Left renal pelvis (tissue), 4 donors: Measurements from ENCODE around the gene CCDC183. TPM values are rescaled to one million over a fixed set of nuclear protein-coding genes. Genes with fewer than 3 reads are reported as not detected.
"Not testable (repeated sequence)": the region's sequence is repeated elsewhere in the genome, so short reads cannot be mapped to it uniquely, and the experiment has no call there.

Source experiments
- DNase-seq, 4 donors: peaks; one replicate each; pipeline ENCODE4 v3.0.0-alpha.2; 2013; ENCODE audit warnings: low read depth in 4 of 4, low spot score in 3 of 4
- polyA plus RNA-seq, 4 donors: library from polyadenylated mRNA; unstranded; fragments of 120-200 nt; gene quantifications; one replicate each; pipeline ENCODE4 v1.2.1, GENCODE V29; 2013; ENCODE audit not compliant: insufficient read length in 4 of 4

Gene CCDC183
- polyA plus RNA-seq = 1 to 10 TPM; 2.5 to 6.5 (median 4.9) TPM

DNA sequence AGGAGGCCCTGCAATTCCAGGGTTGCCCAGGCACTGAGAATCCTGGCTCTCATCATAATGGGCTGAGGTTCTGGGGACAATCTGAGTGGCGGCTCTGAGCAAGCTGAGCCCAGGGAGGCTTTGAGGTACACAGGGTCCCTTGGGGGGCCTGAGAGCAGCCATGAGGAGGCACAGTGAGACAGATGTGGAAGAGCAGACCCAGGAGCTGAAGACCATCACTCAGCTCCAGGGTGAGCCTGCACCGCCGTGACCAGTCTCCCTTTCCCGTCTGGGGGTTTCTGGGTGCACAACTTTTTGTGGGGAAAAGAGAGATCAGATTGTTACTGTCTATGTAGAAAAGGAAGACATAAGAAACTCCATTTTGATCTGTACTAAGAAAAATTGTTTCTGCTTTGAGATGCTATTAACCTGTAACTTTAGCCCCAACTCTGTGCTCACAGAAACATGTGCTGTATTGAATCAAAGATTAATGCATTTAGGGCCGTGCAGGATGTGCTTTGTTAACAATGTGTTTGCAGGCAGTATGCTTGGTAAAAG, at the start of gene CCDC183:
CCDC183 (plus strand) TSS at position 101 of the 537 bp plus-strand sequence; CDS start at position 161, 60 bp downstream.
- DNase-seq = no peak

DNA sequence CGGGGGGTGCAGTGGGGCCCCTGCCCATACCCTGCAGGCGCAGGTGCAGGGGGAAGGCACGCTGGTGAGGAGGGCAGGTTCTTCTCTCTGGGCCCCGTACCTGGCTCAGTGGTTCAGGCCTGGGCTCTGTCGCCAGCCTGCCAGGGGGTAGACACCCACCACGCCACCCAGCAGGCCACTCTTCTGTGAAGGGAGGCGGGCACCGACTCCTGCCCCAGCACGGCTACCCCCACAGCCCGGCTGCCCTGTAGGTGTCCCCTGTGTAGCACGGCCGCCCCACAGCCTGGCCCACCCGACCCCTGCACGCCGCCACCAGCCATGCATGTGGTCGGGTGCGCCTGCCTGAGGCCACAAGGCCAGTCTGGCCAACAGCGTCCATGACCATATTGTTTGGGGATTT, 49.5 kb upstream of the CCDC183 start:
- DNase-seq = no peak

DNA sequence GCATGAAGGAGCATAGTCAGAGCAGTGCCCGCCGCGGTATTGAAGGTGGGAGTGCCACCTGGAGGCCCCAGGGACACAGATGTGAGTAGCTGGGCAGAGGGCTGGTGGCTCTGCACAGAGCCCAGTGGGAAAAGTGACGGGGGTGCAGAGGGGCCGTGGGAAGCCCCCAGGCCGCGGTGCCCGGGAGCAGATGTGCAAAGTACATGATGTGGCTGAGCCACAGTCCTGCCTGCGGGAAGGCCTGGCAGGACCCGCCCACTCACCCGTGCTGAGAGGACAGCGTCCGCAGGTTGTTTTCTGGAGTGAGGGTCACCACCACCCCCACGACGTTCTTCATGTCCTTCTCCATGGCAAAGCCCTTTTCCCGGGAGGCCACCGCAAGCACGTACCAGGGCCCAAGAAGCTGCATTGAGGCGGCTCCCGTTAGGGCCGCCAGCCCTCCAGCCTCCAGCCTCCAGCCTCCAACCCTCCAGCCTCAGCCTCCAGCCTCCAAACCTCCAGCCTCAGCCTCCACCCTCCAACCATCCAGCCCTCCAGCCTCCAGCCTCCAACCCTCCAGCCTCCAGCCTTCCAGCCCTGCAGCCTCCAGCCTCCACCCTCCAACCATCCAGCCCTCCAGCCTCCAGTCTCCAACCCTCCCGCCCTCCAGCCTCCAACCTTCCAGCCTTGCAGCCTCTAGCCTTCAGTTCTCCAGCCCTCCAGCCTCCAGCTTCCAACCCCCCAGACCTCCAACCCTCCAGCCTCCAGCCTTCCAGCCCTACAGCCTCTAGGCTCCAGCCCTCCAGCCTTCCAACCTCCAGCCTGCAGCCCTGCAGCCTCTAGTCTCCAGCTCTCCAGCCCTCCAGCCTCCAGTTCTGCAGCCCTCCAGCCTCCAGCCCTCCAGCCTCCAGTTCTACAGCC, 48.7 kb upstream of the CCDC183 start:
- DNase-seq = no peak

DNA sequence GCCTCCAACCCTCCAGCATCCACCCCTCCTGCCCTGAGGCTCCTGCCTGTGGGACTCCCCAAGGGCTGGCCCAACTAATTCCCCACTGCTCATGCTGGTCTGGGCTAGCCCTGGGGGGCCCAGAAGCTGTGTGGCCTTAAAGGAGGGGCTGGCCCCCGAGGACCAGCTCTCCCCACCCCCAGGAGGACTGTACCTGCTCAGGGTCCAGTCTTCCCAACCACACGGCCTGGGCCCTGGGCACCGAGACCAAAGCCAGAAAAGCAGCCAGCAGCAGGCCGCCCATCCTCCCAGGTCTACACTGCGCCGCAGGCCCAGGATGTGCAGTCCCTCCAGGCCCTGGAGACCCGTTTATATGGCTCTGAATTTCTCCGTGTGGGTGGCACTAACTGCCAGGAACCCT, 47.9 kb upstream of the CCDC183 start, which contains the start of gene LCN6:
LCN6 (minus strand) TSS at position 325 of the 400 bp plus-strand sequence; CDS start at position 283, 42 bp downstream.
- no peak for DNase-seq

DNA sequence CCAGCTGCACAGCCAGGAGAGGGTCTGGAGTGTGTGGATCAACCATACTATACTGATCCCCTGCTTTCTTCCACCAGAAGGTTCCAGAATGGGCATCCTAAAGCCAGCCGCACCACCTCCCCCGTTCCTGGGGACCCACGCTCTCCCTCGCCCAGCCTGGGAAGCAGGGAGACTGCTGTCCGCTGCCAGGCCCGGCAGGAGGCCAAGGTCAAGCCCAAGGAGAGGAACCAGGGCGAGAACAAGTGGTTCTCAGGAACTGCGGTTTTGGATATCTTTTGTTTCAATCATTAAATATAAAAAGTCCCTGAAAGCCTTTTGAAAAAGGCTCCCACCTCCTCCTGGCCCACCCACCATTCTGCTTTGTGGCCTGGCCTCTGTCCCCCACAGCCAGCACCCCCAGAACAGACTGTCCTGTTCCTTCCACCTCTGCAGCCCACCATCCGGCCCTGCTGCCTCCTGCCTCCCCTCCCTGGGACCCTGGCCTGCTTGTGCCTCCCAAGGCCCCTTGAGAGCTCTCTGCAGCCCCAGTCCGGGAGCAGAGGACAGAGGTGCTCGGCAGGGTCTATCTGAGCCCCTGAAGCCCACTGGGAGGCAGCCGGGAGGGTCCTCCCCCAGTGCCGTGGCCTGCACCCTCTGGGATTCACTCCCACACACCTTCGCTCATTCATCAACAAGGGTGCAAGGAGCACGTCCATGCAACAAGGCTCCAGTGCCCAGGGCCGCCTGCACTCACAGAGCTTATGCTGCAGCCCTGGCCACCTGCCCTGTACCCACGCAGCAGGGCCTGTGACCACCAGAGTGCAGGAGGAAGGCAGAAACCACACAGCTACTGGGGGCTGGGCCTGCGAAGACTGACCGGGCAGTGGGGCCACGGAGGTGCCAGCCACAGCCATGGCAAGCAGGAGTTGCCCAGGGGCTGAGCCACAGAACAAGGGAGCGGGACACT, 47.2 kb upstream of the CCDC183 start:
- DNase-seq = no peak

DNA sequence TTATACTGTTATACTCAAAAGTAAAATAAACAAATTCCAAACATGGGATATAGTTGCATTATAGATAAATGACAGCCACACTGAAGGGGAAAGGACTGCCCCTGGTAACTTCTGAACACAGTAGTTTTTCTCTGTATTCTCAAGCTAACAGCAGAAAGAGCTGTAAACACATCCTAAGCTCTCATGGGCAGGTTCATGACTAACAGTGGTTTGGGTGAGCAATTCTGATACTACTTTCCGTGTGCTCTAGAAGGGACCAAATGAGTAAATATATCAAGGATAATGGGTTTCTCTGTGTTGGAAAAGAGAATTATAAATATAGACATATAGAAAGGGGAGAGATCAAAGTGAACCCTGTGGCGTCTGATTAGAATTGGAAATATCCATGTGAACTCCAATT, 45.6 kb upstream of the CCDC183 start:
- DNase-seq = no peak

DNA sequence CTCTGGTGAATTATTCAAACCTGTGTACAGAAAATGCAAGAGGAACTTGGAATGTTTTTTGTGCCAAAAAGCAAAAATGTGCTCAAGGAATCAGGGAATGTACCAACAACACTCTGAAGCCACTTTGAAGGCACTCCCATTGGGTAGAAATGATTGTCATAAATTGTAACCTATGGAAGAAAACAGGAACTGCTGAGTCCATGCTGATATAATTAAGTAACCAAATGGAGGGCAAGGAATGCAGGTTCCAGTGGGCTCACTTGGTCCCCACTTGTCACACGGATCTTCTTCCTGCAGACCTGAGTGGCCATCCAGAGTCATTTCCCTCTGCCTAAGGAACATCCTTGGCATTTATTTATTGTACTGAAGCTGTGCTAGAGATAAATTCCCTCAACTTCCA, 44.9 kb upstream of the CCDC183 start:
- no peak for DNase-seq

DNA sequence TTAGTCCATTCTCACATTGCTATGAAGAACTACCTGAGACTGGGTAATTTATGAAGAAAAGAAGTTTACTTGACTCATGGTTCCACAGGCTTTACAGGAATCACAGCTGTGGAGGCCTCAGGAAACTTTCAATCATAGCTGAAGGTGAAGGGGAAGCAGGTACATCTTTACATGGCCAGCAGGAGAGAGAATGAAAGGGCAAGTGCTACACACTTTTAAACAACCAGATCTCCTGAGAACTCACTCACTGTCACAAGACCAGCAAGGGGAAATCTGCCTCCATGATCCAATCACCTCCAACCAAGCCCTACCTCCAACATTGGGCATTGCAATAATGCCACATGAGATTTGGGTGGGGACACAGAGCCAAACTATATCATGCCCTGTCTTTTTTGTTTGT, 44.3 kb upstream of the CCDC183 start:
- DNase-seq = no peak

DNA sequence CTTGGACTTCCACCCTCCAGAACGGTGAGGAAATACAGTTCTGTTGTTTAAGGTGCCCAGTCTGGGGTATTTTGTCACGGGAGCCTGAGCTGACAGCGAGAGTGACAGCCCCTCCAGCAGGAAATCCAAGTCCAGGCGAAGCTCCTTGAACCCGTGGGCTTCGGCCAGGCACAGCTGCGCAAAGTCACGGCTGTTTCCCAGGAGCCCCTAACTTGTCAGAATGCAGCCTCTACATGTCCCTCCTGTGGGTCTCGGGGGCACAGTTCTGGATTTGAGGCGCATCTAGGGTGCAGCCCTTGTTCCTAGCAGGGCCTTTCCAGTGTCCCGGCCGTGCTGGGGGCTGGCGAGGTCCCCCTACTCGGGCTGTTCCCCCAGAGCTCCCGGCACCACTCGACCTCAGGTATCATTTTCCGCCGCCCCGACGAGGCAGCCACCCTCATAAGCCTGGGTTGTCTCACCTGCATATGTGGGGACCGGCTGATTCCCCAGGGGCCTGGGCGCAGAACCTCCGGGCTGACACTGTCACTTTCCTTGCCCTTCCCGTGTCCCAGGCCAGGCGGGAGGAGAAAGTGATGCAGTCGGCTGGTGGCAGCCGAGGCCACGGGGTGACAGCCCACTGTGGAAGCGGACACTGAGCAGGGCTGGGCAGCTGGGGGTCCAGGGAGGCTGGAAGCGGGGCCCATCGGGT, 42.6 kb upstream of the CCDC183 start:
- no peak for DNase-seq

DNA sequence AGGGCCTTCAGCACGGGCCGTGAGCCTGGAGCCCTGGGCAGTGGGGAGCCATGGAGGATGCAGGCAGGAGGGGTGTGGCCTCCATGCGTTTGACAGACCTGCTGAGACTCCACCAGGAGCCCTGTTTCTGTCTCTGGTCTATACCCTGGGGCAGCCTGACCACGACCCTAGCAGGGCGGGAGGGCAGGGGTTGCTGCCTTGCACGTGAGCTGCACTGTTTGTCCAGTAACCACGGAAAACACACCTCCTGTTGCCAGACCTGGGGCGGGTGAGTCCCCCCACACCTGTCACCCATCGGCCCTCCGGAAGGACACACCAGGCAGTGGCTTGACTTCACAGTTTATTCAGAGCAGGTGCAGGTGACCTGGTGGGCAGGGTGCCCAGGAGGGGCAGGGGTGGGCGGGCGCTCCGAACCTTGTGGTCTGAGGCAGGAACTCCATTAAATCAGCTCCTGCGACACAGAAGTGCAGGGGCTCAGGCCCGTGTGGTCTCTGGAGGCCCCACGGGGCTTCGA, 42.0 kb upstream of the CCDC183 start:
- no peak for DNase-seq

DNA sequence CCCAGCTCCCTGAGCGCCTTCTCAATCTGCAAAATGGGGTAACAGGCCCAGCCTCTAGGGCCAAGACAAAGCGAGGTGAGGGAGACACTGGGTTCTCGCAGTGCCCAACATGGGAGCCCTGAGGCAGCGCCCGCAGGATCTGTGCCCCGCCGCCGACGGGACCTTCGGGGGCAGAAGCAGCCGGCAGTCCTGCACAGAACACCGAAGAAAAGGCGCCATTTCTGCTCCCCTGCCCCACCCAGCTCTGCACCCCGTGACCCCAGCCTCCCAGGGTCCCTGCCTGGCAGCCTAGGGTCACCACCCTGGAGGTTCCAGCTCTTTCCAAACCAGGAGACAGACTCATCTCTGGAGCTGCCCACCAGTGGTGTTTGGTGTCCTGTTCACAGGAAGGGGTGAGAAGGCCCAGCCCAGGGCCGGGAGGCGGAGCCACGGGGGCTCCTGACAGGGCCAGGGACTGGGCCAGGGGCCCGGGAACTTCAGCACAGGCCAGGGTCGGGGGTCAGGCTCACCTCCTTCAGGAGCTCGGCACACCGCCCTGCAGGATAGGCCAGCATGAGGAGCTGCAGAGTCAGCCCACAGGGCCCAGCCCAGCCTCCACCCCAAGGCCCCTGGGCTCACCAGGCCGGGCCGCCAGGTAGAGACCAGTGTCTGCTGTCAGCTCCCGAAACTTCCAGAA, 41.4 kb upstream of the CCDC183 start:
- no peak for DNase-seq

DNA sequence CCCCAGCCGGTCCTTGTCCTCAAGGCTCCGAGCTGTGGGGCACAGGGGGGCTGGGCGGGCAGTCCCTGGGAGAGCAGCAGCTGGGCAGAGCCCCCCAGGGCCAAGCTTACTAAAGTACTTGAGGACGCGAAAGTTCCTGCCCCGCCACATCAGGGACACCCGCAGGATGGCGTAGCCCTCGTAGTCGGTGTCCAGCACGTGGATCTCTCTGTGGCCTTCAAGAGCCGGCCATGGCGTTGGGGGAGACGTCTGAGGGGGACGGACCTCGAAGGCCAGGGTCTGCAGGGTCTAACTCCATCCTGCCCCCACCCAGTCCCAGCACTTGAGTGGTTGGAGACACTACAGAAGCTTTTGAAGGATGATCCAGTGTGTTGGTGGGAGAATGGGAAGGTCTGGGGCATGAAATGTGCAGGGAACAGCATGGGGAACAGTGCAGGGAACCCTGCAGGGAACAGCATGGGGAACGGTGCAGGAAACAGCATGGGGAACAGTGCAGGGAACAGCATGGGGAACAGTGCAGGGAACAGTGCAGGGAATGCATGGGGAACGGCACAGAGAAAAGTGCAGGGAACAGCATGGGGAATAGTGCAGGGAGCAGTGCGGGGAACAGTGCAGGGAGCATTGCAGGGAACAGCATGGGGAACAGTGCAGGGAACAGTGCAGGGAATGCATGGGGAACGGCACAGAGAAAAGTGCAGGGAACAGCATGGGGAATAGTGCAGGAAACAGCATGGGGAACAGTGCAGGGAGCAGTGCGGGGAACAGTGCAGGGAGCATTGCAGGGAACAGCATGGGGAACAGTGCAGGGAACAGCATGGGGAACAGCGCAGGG, 40.6 kb upstream of the CCDC183 start:
- DNase-seq = not testable (repeated sequence)

DNA sequence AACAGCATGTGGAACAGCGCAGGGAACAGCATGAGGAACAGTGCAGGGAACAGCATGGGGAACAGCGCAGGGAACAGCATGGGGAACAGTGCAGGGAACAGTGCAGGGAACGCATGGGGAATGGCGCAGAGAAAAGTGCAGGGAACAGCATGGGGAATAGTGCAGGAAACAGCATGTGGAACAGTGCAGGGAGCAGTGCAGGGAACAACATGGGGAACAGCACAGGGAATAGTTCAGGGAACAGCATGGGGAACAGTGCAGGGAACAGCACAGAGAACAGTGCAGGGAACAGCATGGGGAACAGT, 40.1 kb upstream of the CCDC183 start:
- no peak for DNase-seq

DNA sequence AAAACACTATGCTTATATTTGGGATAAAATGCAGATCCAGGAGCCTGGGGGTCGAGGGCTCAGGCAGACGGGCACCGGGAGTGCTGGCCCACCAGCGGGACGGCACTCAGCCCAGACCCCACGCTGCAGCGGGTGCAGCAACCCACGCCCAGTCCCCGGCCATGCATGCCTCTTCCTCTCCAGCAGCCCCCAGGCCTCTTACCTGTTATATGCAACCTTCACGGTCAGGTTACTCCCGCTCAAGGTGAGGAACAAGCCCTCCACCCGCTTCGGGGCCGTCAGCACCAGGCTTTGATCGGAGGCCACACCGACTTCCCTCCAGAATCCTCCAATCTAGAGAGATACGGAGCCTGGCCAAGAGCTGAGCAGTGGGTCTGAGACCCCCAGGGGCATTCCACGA, 39.3 kb upstream of the CCDC183 start:
- no peak for DNase-seq

DNA sequence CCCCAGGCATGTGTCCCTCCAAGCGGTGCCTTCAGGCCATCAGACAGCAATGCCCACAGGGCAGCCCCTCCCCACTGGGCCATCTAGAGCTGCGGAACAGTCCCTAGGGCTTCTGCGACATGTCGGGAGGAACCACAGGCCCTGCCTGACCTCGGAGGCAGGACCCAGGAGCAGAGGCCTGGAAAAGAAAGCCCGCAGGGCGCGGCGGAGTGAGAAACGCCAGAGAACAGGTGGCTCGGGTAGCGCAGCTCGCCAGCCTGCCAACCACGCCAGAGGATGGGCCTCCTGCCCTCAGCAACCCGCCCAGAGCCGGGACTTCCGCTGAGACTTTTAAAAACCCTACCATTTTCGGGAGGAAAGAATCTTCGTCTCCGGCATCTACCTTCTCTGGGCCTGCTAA, 38.8 kb upstream of the CCDC183 start:
- DNase-seq = no peak

DNA sequence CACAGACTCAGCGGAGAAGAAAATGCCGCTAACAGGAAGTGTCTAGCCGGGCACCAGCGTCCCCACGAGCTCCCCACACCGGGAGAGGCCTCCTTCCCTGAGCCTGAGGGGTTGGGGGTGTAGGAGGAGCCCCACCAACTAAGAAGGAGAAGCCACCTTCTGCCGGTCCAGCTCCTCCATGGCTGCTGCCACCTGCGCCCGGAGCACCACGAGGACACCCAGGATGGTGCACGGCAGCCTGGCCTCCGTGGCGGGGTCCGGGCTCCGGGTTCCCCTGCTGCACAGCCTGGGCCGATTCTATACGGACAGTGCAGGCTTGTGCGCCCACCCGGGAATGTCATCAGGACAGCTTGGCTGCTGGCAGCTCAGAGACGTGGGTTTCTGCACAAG, 38.4 kb upstream of the CCDC183 start:
- no peak for DNase-seq

DNA sequence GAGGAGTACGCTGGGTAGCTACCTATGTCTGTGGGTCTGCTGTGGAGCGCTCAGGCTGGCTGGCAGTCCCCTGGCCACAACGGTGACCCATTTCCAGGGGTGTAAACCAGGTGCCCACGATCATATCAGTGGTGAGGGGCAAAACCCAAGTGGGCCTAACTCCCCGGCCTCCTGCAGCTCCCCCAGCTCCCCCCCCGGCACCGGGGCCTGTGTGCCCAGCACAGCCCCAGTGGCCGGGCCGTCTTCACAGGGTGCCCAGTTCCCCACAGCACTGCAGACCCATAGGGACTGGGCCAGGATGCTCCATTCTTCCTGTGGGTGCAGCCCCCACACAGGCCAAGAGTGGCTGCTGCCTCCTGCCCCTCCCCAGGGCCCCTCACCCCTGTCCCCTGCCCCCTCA, 37.1 kb upstream of the CCDC183 start:
- DNase-seq = no peak

DNA sequence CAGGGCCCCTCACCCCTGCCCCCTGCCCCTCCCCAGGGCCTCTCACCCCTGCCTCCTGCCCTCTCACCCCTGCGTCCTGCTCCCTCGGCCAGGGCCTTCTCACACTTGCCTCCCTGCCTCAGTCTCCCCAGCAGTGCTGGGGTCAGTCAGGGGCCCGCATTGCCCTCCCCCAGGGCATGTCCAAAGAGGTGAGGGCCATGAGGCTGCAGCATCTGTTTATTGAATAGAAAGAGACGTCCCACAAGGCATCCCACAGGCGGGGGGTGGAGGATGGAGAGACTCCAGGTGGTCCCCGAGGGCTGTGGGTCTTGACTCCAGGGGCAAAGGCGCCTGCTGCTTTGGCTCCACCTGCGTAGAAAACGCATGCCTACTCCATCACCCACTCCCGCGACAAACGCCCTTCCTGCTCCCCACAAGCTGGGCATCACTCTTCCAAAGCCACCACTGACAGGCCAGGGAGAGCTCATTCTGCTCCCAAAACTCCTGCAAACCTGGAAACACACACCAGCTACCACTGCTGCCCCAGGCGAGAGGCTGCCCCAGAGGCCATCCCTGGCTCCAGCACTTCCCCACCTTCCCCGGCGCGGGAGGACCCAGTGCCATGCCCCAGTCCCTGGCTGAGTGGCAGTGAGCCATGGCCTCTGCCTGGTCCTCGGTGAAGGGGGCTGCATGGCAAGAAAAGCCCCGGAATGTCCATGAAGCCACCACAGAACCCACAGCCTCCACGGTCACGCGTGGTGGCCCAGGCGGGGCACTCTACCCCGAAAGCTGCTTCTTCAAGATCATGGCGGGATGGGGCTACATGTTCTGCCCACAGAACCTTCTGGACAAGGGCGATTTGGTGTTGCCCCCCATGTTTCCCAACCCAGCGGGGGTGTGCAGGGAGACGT, 36.5 kb upstream of the CCDC183 start:
- DNase-seq = no peak
